ENCODE results near the gene TBKBP1.

Gene TBKBP1

GRCh38 chr17:47700471-47701449 is 6.8 kb downstream of the TBKBP1 start:
- peaks cover 7% of the 10 kb centered on the region; the same call in 1 of the 2 replicates for H3K36me3 ChIP-seq (ENCODE audit: control insufficient read depth, insufficient read depth, low read length)
- H3K27me3 ChIP-seq (ENCODE audit: control insufficient read depth, insufficient read depth, low read length) = no peaks in the 10 kb centered on the region
- peaks cover 5% of the 10 kb centered on the region for H3K4me1 ChIP-seq (ENCODE audit: control insufficient read depth, insufficient read depth, low read length)
- H3K27ac ChIP-seq (ENCODE audit: low read depth, low read length) = no peak overlapping the region
- no peaks in the 10 kb centered on the region for H3K9me3 ChIP-seq (ENCODE audit: control insufficient read depth, insufficient read depth, low read length)
- H3K9ac ChIP-seq (ENCODE audit: low read depth, low read length) = no peak overlapping the region
- H3K4me3 ChIP-seq (ENCODE audit: low read depth, low read length) = no peak overlapping the region

DNA sequence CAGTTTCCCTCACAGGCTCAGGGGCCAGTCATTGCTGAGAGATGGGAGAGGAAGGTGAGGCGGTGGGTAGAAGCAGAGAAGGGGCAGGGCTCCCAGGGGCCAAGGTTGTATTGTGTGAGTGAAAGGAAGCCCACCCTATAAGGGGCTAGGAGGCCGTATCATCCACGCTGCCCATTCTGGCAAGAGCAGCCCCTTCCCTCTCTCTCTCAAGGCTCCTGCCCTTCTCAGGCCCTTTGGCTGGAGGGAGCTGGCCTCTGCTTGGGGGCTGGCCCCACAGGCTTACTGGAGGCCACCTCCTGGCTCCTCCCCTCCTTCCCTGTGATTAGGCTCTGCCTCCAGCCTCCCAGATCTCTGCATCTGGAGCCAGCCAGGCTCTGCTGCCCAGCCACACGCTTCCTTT is 7.6 kb downstream of the TBKBP1 start:
- Histone ChIP-seq H3K27ac (ENCODE audit: low read depth, low read length) (no peak overlapping the region), H3K4me1 (ENCODE audit: control insufficient read depth, insufficient read depth, low read length) (no peaks in the 10 kb centered on the region), H3K9me3 (ENCODE audit: control insufficient read depth, insufficient read depth, low read length) (no peaks in the 10 kb centered on the region), H3K9ac (ENCODE audit: low read depth, low read length) (no peak overlapping the region), H3K27me3 (ENCODE audit: control insufficient read depth, insufficient read depth, low read length) (no peaks in the 10 kb centered on the region), H3K4me3 (ENCODE audit: low read depth, low read length) (no peak overlapping the region), H3K36me3 (ENCODE audit: control insufficient read depth, insufficient read depth, low read length) (peaks cover 7% of the 10 kb centered on the region; the same call in 1 of the 2 replicates)

GRCh38 chr17:47702391-47702995 is 8.5 kb downstream of the TBKBP1 start:
- no peak overlapping the region for H3K9ac ChIP-seq (ENCODE audit: low read depth, low read length)
- H3K27ac ChIP-seq (ENCODE audit: low read depth, low read length) = no peak overlapping the region
- peaks cover 7% of the 10 kb centered on the region; the same call in 1 of the 2 replicates for H3K27me3 ChIP-seq (ENCODE audit: control insufficient read depth, insufficient read depth, low read length)
- no peaks in the 10 kb centered on the region for H3K9me3 ChIP-seq (ENCODE audit: control insufficient read depth, insufficient read depth, low read length)
- no peaks in the 10 kb centered on the region for H3K4me1 ChIP-seq (ENCODE audit: control insufficient read depth, insufficient read depth, low read length)
- no peak overlapping the region for H3K4me3 ChIP-seq (ENCODE audit: low read depth, low read length)
- H3K36me3 ChIP-seq (ENCODE audit: control insufficient read depth, insufficient read depth, low read length) = peaks cover 2% of the 10 kb centered on the region; the same call in 1 of the 2 replicates

- H3K4me1 ChIP-seq (ENCODE audit: control insufficient read depth, insufficient read depth, low read length) = 0 out of 2 replicates have a peak, but pooled peaks cover 4% of the 10 kb centered on the region
- peaks cover 14% of the 10 kb centered on the region; the same call in 1 of the 2 replicates for H3K27me3 ChIP-seq (ENCODE audit: control insufficient read depth, insufficient read depth, low read length)
- peaks cover 2% of the 10 kb centered on the region; the same call in 1 of the 2 replicates for H3K36me3 ChIP-seq (ENCODE audit: control insufficient read depth, insufficient read depth, low read length)
- H3K4me3 ChIP-seq (ENCODE audit: low read depth, low read length) = no peak overlapping the region
- H3K9ac ChIP-seq (ENCODE audit: low read depth, low read length) = no peak overlapping the region
- H3K9me3 ChIP-seq (ENCODE audit: control insufficient read depth, insufficient read depth, low read length) = no peaks in the 10 kb centered on the region
- no peak overlapping the region for H3K27ac ChIP-seq (ENCODE audit: low read depth, low read length)
These were observed 9.2 kb downstream of the TBKBP1 start for GRCh38 chr17:47703191-47703591.

- H3K27me3 ChIP-seq (ENCODE audit: control insufficient read depth, insufficient read depth, low read length) = peaks cover 14% of the 10 kb centered on the region; the same call in 1 of the 2 replicates
- H3K4me3 ChIP-seq (ENCODE audit: low read depth, low read length) = no peak overlapping the region
- 0 out of 2 replicates have a peak, but pooled peaks cover 4% of the 10 kb centered on the region for H3K4me1 ChIP-seq (ENCODE audit: control insufficient read depth, insufficient read depth, low read length)
- H3K9ac ChIP-seq (ENCODE audit: low read depth, low read length) = no peak overlapping the region
- no peak overlapping the region for H3K27ac ChIP-seq (ENCODE audit: low read depth, low read length)
- no peaks in the 10 kb centered on the region for H3K9me3 ChIP-seq (ENCODE audit: control insufficient read depth, insufficient read depth, low read length)
- peaks cover 2% of the 10 kb centered on the region; the same call in 1 of the 2 replicates for H3K36me3 ChIP-seq (ENCODE audit: control insufficient read depth, insufficient read depth, low read length)
These were observed 9.7 kb downstream of the TBKBP1 start for GRCh38 chr17:47703671-47704070.

- no peaks in the 10 kb centered on the region for H3K9me3 ChIP-seq (ENCODE audit: control insufficient read depth, insufficient read depth, low read length)
- no peak overlapping the region for H3K4me3 ChIP-seq (ENCODE audit: low read depth, low read length)
- no peak overlapping the region for H3K9ac ChIP-seq (ENCODE audit: low read depth, low read length)
- peaks cover 2% of the 10 kb centered on the region; the same call in 1 of the 2 replicates for H3K36me3 ChIP-seq (ENCODE audit: control insufficient read depth, insufficient read depth, low read length)
- peaks cover 15% of the 10 kb centered on the region for H3K27me3 ChIP-seq (ENCODE audit: control insufficient read depth, insufficient read depth, low read length)
- no peak overlapping the region for H3K27ac ChIP-seq (ENCODE audit: low read depth, low read length)
- 0 out of 2 replicates have a peak, but pooled peaks cover 4% of the 10 kb centered on the region for H3K4me1 ChIP-seq (ENCODE audit: control insufficient read depth, insufficient read depth, low read length)
These were observed 10.2 kb downstream of the TBKBP1 start for GRCh38 chr17:47704116-47704515.

DNA sequence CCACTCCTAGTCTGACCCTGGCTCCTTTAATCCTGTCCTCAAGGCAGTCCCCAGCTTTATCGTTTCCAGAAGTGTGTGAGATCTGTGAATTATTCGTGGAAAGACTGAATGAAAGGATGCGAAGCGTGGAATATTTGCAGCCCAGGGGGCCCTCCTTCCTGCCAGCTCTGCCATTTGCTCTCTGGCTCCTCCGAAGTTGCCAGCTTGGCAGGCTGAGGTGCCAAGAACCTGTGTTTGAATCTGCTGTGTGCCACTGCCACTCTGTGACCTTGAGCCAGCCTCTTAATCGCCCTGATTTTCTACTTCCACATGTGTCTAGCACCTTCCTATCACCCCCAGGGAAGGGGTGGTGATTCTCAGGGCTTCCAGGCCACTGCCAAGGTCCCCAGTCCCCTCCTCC is 10.8 kb downstream of the TBKBP1 start:
- Histone ChIP-seq H3K9ac (ENCODE audit: low read depth, low read length) (no peak overlapping the region), H3K27me3 (ENCODE audit: control insufficient read depth, insufficient read depth, low read length) (peaks cover 21% of the 10 kb centered on the region), H3K36me3 (ENCODE audit: control insufficient read depth, insufficient read depth, low read length) (peaks cover 2% of the 10 kb centered on the region; the same call in 1 of the 2 replicates), H3K4me1 (ENCODE audit: control insufficient read depth, insufficient read depth, low read length) (0 out of 2 replicates have a peak, but pooled peaks cover 4% of the 10 kb centered on the region), H3K9me3 (ENCODE audit: control insufficient read depth, insufficient read depth, low read length) (no peaks in the 10 kb centered on the region), H3K4me3 (ENCODE audit: low read depth, low read length) (no peak overlapping the region), H3K27ac (ENCODE audit: low read depth, low read length) (no peak overlapping the region)

- Histone ChIP-seq H3K27ac (ENCODE audit: low read depth, low read length) (no peak overlapping the region), H3K9ac (ENCODE audit: low read depth, low read length) (no peak overlapping the region), H3K36me3 (ENCODE audit: control insufficient read depth, insufficient read depth, low read length) (no peaks in the 10 kb centered on the region), H3K4me1 (ENCODE audit: control insufficient read depth, insufficient read depth, low read length) (0 out of 2 replicates have a peak, but pooled peaks cover 4% of the 10 kb centered on the region), H3K9me3 (ENCODE audit: control insufficient read depth, insufficient read depth, low read length) (no peaks in the 10 kb centered on the region), H3K4me3 (ENCODE audit: low read depth, low read length) (no peak overlapping the region), H3K27me3 (ENCODE audit: control insufficient read depth, insufficient read depth, low read length) (peaks cover 25% of the 10 kb centered on the region)
These were observed 11.9 kb downstream of the TBKBP1 start for GRCh38 chr17:47705536-47706530.

- no peaks in the 10 kb centered on the region for H3K36me3 ChIP-seq (ENCODE audit: control insufficient read depth, insufficient read depth, low read length)
- no peak overlapping the region for H3K9ac ChIP-seq (ENCODE audit: low read depth, low read length)
- no peak overlapping the region for H3K4me3 ChIP-seq (ENCODE audit: low read depth, low read length)
- H3K9me3 ChIP-seq (ENCODE audit: control insufficient read depth, insufficient read depth, low read length) = no peaks in the 10 kb centered on the region
- H3K27ac ChIP-seq (ENCODE audit: low read depth, low read length) = no peak overlapping the region
- H3K4me1 ChIP-seq (ENCODE audit: control insufficient read depth, insufficient read depth, low read length) = 0 out of 2 replicates have a peak, but pooled peaks cover 4% of the 10 kb centered on the region
- peaks cover 25% of the 10 kb centered on the region for H3K27me3 ChIP-seq (ENCODE audit: control insufficient read depth, insufficient read depth, low read length)
These were observed 13.3 kb downstream of the TBKBP1 start for GRCh38 chr17:47707056-47707804.
